Body of pancreas (tissue), 4 donors: ENCODE results near the gene RAB8B.

Experiments used
- CTCF ChIP-seq, 7 experiments: fragments of 450-650 bp in 4 of 7; fragments of 200-600 bp in 3 of 7; sonication (generic) in 3 of 7; IDR thresholded peaks; one replicate each; pipeline ENCODE4 v1.5.1; 2016 to 2019; ENCODE audit warnings: antibody characterized with exemption in 7 of 7
- POLR2A ChIP-seq, 3 donors: fragments of 450-650 bp; IDR thresholded peaks; one replicate each; pipeline ENCODE4 v1.6.1; 2016; ENCODE audit warnings: antibody characterized with exemption in 3 of 3, mild to moderate bottlenecking in 2 of 3

GRCh38 chr15:63276342-63277037 lies 87.1 kb downstream of the RAB8B start:
- TF ChIP-seq POLR2A (IDR thresholded peaks at IDR 0.05) (no peak), CTCF (IDR thresholded peaks at IDR 0.05) (no peak)
